ENCODE results near the gene PPP1R12C. TPM values are rescaled to one million over a fixed set of nuclear protein-coding genes. Genes with fewer than 3 reads are reported as not detected.
A peak's percentile ranks its signal among the peaks of the same experiment; 100 is the strongest.

Gene PPP1R12C
- total RNA-seq, 6 experiments from 2014 or later = 35.6 to 48.1 (median 41.7) TPM

GRCh38 chr19:55146078-55146704 lies 28.8 kb upstream of the PPP1R12C start:
- H3K36me3 ChIP-seq = no peaks in the 10 kb centered on the region
- TF ChIP-seq CTCF (IDR thresholded peaks at IDR 0.05) (peak in 3 of 4 donors; percentile 15 to 25 (median 17)), POLR2A (IDR thresholded peaks at IDR 0.05) (no peak)
- peaks cover 0 to 3% (median 0%) of the 10 kb centered on the region in 4 donors for H3K4me1 ChIP-seq
- ATAC-seq = no peak
- peaks cover 0 to 6% of the 10 kb centered on the region in 2 donors for H3K27me3 ChIP-seq
- no peak overlapping the region for H3K27ac ChIP-seq
- intact Hi-C loops (cut with DNase I) = loop anchor here (10.0 kb wide), 3 partner anchors 269 to 349 kb away; no protein-coding TSS in a partner anchor
- H3K4me3 ChIP-seq = no peak overlapping the region
- no peak for DNase-seq
- H3K9me3 ChIP-seq = no peaks in the 10 kb centered on the region
- 1% methylated on average over 18 of the region's 41 CpGs for WGBS (ENCODE audit: insufficient coverage, low coverage, low lambda C conversion rate, missing lambda C conversion rate)

- peaks cover 0 to 6% of the 10 kb centered on the region in 2 donors for H3K27me3 ChIP-seq
Measured at GRCh38 chr19:55145232-55145631, 27.8 kb upstream of the PPP1R12C start.

GRCh38 chr19:55141696-55142095 lies 24.3 kb upstream of the PPP1R12C start:
- DNase-seq (no peak), ATAC-seq (no peak)
- no peaks in the 10 kb centered on the region for H3K36me3 ChIP-seq
- no peak for TF ChIP-seq POLR2A (IDR thresholded peaks at IDR 0.05)
- no peak for TF ChIP-seq CTCF (IDR thresholded peaks at IDR 0.05)
- H3K4me1 ChIP-seq = peaks cover 0 to 6% (median 0%) of the 10 kb centered on the region in 4 donors
- H3K27ac ChIP-seq = no peak overlapping the region
- no peak overlapping the region for H3K4me3 ChIP-seq
- H3K27me3 ChIP-seq = peaks cover 0 to 6% of the 10 kb centered on the region in 2 donors
- 29% methylated on average over 16 of the region's 21 CpGs for whole genome bisulfite sequencing (ENCODE audit: insufficient coverage, low coverage, low lambda C conversion rate, missing lambda C conversion rate)
- intact Hi-C loops (cut with DNase I) = loop anchor here (10.0 kb wide), 3 partner anchors 273 to 353 kb away; no protein-coding TSS in a partner anchor
- no peaks in the 10 kb centered on the region for H3K9me3 ChIP-seq

More at GRCh38 chr19:55145232-55145631, 27.8 kb upstream of the PPP1R12C start:
- WGBS (ENCODE audit: insufficient coverage, low coverage, low lambda C conversion rate, missing lambda C conversion rate) = 4% methylated on average over 3 of the region's 3 CpGs
- intact Hi-C loops (cut with DNase I) = loop anchor here (10.0 kb wide), 3 partner anchors 270 to 350 kb away; no protein-coding TSS in a partner anchor
- TF ChIP-seq POLR2A (IDR thresholded peaks at IDR 0.05) (no peak), CTCF (IDR thresholded peaks at IDR 0.05) (no peak)
- Histone ChIP-seq H3K36me3 (no peaks in the 10 kb centered on the region), H3K27ac (no peak overlapping the region), H3K4me1 (peaks cover 0 to 6% (median 0%) of the 10 kb centered on the region in 4 donors), H3K9me3 (no peaks in the 10 kb centered on the region), H3K4me3 (no peak overlapping the region)
- DNase-seq = no peak
- ATAC-seq = peak in 1 of 4 donors; percentile 25

GRCh38 chr19:55137915-55138314 lies 20.5 kb upstream of the PPP1R12C start:
- H3K4me3 ChIP-seq = no peak overlapping the region
- intact Hi-C loops (cut with DNase I) = no loop called here
- no peaks in the 10 kb centered on the region for H3K36me3 ChIP-seq
- no peak overlapping the region for H3K27ac ChIP-seq
- no peaks in the 10 kb centered on the region for H3K9me3 ChIP-seq
- ATAC-seq (no peak), DNase-seq (no peak)
- peaks cover 0 to 6% (median 0%) of the 10 kb centered on the region in 4 donors for H3K4me1 ChIP-seq
- peaks cover 0 to 9% of the 10 kb centered on the region in 2 donors for H3K27me3 ChIP-seq
- WGBS (ENCODE audit: insufficient coverage, low coverage, low lambda C conversion rate, missing lambda C conversion rate) = 48% methylated on average over 5 of the region's 9 CpGs
- TF ChIP-seq POLR2A (IDR thresholded peaks at IDR 0.05) (no peak), CTCF (IDR thresholded peaks at IDR 0.05) (no peak)

Measured in right lobe of liver (tissue), 6 donors.